Ovary (tissue), 9 donors: ENCODE measurements around the gene NEO1. TPM values are rescaled to one million over a fixed set of nuclear protein-coding genes. Genes with fewer than 3 reads are reported as not detected.

Source experiments
- DNase-seq, 5 donors: peaks; one replicate each; pipeline ENCODE4 v3.0.0-alpha.2; 2019 to 2020
- H3K27ac ChIP-seq, 2 donors: fragments of 200-600 bp; one replicate each; pipeline versions ENCODE4 v1.5.1 to v1.8.0; 2019 to 2022
- H3K27me3 ChIP-seq: fragments of 200-600 bp; one replicate; pipeline ENCODE4 v1.8.0; 2022
- H3K36me3 ChIP-seq: fragments of 200-600 bp; sonication (generic); one replicate; pipeline ENCODE4 v1.5.1; 2019
- H3K4me1 ChIP-seq: one replicate; pipeline ENCODE4 v1.8.1; 2013; ENCODE audit warnings: mild to moderate bottlenecking, moderate library complexity; ENCODE audit not compliant: insufficient read depth
- H3K4me3 ChIP-seq: fragments of 200-600 bp; sonication (generic); one replicate; pipeline ENCODE4 v1.5.1; 2017
- H3K9me3 ChIP-seq, 2 donors: fragments of 200-600 bp in 1 of 2; sonication (generic) in 1 of 2; one replicate each; pipeline versions ENCODE4 v1.5.1 to v1.8.1; 2013 to 2019; ENCODE audit warnings: mild to moderate bottlenecking in 1 of 2, moderate library complexity in 1 of 2
- EP300 ChIP-seq: sonication (generic); formaldehyde crosslinking; IDR thresholded peaks from one replicate; pipeline ENCODE4 v1.6.1; 2017; ENCODE audit warnings: antibody characterized with exemption
- POLR2A ChIP-seq: fragments of 450-650 bp; IDR thresholded peaks from one replicate; pipeline ENCODE4 v1.6.1; 2017; ENCODE audit warnings: antibody characterized with exemption, mild to moderate bottlenecking, moderate library complexity
- WGBS, 3 donors: extraction: QIAGEN DNeasy Blood & Tissue Kit in 1 of 3; methylation state at CpG; one replicate each; pipeline versions ENCODE4 v1.1.5 to v1.1.7; 2013 to 2017; 5-methylcytosine and 5-hydroxymethylcytosine counted together
- intact Hi-C, 4 donors: fragments of 100-400 bp; cut with DNase I; formaldehyde crosslinking; loops; one replicate each; pipeline versions ENCODE4 v1.11.0 to v1.15.1; 2022 to 2023
- polyA plus RNA-seq, 2 donors: library from polyadenylated mRNA; stranded (reverse); fragments of 200-250 nt in 1 of 2; fragments of 350-450 nt in 1 of 2; fragmentation: Illumina TruSeq in 1 of 2; extraction: RNeasy Lipid Tissue Mini Kit (QIAGEN cat#74804) in 1 of 2; gene quantifications; one replicate each; pipeline ENCODE4 v1.2.3, GENCODE V29; 2013 to 2014
- total RNA-seq, 7 donors: library from RNA; depleted of rRNA in 2 of 7; stranded (reverse); fragments of >200 nt in 2 of 7; fragmentation: NEBNext Ultra II Directional in 3 of 7; extraction: Animal tissue kit (Norgen Biotek cat#: 25700) in 3 of 7; gene quantifications; one replicate each; pipeline versions ENCODE4 v1.1.0 to v1.2.4, GENCODE V29; 2016 to 2023
- TF ChIP-seq, protein P1 (sequence below), 3 donors: fragments of 450-650 bp in 2 of 3; fragments of 200-600 bp in 1 of 3; IDR thresholded peaks; one replicate each; pipeline versions ENCODE4 v1.5.1 to v1.8.0; 2016 to 2022; ENCODE audit warnings: antibody characterized with exemption in 3 of 3, mild to moderate bottlenecking in 1 of 3
- donor health status: DM: no; HTN: no; CAD: no; lungs with moderate emphysema.
- donor health status: DM: no; HTN: no; CAD: no.
- donor health status: Bipolar disorder and iron deficiency.
- donor health status: DM: yes; HTN: yes; CAD: no.
- donor health status: DM: no; HTN: no; CAD: no.
- donor health status: DM: yes; HTN: yes; CAD: no.

Gene NEO1
- total and polyA plus RNA-seq, 9 donors, result 22.8 to 54.7 (median 40.7) TPM

DNA sequence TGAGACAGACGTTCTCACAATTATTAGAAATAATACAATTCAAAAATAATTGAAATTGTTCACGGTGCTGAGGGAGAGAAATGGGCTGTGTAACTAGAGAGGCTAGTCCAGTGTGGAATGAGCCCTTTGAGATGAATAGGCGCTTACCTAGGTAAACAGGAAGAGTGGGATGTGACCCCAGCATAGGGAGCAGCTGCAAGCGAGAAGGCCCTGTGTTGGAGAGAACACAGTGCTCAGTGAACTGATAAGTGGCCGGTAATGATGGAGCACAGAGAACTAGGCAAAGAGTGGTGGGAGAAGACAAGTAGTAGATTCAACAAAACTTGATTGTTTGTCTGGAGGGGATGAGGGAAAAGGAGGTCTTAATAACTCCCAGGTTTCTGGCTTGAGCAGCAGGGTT is 212.6 kb downstream of the NEO1 start:
- Histone ChIP-seq H3K27ac (no peak overlapping the region), H3K4me1 (no peaks in the 10 kb centered on the region), H3K36me3 (no peaks in the 10 kb centered on the region), H3K9me3 (no peaks in the 10 kb centered on the region), H3K4me3 (no peak overlapping the region), H3K27me3 (no peaks in the 10 kb centered on the region)
- intact Hi-C loops, result loop anchor here in 1 of 4 donors (10.0 kb wide), 1 partner anchor 480 kb away; the partner anchor contains the start of gene ADPGK
- DNase-seq, result no peak
- 85 to 88% (median 87%) methylated on average over 5 of the region's 5 CpGs for WGBS, 3 donors
- TF ChIP-seq POLR2A (no peak), EP300 (no peak)
- TF ChIP-seq, protein P1, sequence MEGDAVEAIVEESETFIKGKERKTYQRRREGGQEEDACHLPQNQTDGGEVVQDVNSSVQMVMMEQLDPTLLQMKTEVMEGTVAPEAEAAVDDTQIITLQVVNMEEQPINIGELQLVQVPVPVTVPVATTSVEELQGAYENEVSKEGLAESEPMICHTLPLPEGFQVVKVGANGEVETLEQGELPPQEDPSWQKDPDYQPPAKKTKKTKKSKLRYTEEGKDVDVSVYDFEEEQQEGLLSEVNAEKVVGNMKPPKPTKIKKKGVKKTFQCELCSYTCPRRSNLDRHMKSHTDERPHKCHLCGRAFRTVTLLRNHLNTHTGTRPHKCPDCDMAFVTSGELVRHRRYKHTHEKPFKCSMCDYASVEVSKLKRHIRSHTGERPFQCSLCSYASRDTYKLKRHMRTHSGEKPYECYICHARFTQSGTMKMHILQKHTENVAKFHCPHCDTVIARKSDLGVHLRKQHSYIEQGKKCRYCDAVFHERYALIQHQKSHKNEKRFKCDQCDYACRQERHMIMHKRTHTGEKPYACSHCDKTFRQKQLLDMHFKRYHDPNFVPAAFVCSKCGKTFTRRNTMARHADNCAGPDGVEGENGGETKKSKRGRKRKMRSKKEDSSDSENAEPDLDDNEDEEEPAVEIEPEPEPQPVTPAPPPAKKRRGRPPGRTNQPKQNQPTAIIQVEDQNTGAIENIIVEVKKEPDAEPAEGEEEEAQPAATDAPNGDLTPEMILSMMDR (IDR thresholded peaks at IDR 0.05), result no peak

DNA sequence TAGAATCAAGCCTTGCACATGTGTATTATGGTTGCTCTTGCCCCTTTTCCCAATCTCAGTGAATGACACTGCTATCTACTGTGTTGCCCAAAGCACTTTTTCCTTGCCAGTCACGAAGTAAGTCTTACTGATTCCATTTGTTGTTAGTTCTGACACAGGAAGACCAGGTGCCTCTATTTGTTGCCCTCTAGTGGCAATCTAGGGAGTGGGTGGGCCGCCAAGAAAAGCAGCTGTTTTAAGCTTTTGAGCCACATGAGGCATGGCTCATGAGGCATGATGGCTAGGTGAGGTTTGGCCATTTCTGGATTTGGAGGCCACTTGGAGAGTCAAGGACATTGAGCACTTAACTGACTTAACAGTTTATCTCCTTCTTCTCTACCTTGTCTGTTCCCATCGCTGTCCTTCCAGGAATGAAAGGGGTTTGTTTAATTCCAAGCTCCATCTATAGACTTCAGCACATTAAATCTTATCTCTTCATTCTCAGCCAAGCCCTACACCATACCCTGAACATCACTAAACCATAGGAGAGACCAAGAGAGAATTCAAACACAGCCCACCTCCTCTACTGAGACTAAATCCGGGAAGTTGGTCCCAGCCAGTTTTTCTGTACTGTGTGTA is 213.4 kb downstream of the NEO1 start:
- 68 to 80% (median 69%) methylated on average over 4 of the region's 4 CpGs for WGBS, 3 donors
- TF ChIP-seq EP300 (no peak), POLR2A (no peak)
- TF ChIP-seq, protein P1 (IDR thresholded peaks at IDR 0.05), result peak in 1 of 3 donors; percentile 26
- peak; percentile 12 to 50 (median 28) for DNase-seq
- Histone ChIP-seq H3K27ac (no peak overlapping the region), H3K27me3 (no peaks in the 10 kb centered on the region), H3K9me3 (no peaks in the 10 kb centered on the region), H3K4me1 (no peaks in the 10 kb centered on the region), H3K4me3 (no peak overlapping the region), H3K36me3 (no peaks in the 10 kb centered on the region)
- intact Hi-C loops, result loop anchor here in 1 of 4 donors (10.0 kb wide), 1 partner anchor 481 kb away; the partner anchor contains the start of gene ADPGK

DNA sequence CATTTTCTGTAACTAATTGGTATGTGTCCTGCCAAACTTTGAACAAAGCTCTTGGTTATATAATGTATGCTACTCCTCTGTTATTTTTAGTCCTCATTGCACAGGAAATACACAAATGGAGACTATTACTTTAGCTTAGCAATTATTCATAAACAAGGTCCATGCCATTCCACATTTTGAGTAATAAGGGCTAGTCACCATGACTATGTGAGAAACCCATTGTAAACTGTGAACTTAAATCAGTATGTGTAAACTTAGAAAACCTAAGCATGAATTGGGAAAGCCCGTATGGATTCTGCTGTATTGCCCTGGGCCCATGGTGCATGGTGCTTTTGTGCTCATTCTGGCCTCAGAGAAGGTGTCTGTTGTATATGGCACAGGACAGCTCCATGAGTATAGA is 216.2 kb downstream of the NEO1 start:
- WGBS, 3 donors, result 94 to 96% (median 95%) methylated on average over 1 of the region's 1 CpG
- intact Hi-C loops, result loop anchor here in 1 of 4 donors (10.0 kb wide), 1 partner anchor 484 kb away; the partner anchor contains the start of gene ADPGK
- H3K27me3 ChIP-seq, result no peaks in the 10 kb centered on the region
- H3K4me1 ChIP-seq, result no peaks in the 10 kb centered on the region
- no peaks in the 10 kb centered on the region for H3K36me3 ChIP-seq
- H3K4me3 ChIP-seq, result no peak overlapping the region
- H3K27ac ChIP-seq, result no peak overlapping the region
- no peak for DNase-seq
- H3K9me3 ChIP-seq, result no peaks in the 10 kb centered on the region
- no peak for TF ChIP-seq EP300
- no peak for TF ChIP-seq POLR2A
- TF ChIP-seq, protein P1 (IDR thresholded peaks at IDR 0.05), result no peak

DNA sequence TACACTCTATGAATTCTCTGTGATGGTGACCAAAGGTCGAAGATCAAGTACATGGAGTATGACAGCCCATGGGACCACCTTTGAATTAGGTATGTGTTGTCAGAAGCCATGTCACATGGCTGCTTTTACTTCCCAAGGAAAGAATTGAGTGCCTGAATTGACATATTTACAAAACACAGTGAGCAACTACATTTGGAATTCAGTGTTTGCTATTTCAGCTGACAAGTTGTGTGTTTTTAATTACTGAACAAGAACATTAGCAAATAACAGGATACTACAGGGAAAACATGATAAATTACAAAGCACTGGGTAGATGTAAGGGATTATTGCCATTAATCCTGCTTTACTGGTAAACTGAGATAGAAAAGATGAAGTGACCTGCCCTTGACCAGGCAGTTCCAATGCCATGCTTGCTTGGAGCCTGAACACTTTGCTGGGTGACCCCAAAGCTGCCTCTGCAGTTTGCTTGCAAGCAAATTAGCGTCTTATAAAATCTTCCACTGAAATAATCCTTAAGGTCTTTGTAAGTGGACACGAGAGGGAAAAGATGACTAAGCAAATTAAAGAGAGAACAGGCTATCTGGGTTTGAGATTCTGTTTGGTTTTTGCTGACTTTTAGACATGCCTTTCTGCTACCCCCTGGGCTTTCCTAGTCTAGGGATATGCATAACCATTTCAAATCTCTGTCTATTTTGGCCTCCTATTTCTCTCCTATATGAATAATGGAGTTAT is 218.3 kb downstream of the NEO1 start:
- DNase-seq, result no peak
- intact Hi-C loops, result no loop called here
- H3K27me3 ChIP-seq, result no peaks in the 10 kb centered on the region
- TF ChIP-seq EP300, result no peak
- no peak for TF ChIP-seq POLR2A
- TF ChIP-seq, protein P1 (IDR thresholded peaks at IDR 0.05), result no peak
- H3K36me3 ChIP-seq, result no peaks in the 10 kb centered on the region
- H3K4me3 ChIP-seq, result no peak overlapping the region
- no peak overlapping the region for H3K27ac ChIP-seq
- 27 to 48% (median 36%) methylated on average over 3 of the region's 3 CpGs for whole genome bisulfite sequencing, 3 donors
- H3K9me3 ChIP-seq, result no peaks in the 10 kb centered on the region
- H3K4me1 ChIP-seq, result no peaks in the 10 kb centered on the region
